ENCODE results near the gene NES. TPM values are rescaled to one million over a fixed set of nuclear protein-coding genes. Genes with fewer than 3 reads are reported as not detected.

The NES gene
- total and polyA plus RNA-seq, 2 of the 8 experiments (the other 6 are each of a cell fraction or from before 2014, with no cell fraction given) = 13.3 to 135 TPM

DNA sequence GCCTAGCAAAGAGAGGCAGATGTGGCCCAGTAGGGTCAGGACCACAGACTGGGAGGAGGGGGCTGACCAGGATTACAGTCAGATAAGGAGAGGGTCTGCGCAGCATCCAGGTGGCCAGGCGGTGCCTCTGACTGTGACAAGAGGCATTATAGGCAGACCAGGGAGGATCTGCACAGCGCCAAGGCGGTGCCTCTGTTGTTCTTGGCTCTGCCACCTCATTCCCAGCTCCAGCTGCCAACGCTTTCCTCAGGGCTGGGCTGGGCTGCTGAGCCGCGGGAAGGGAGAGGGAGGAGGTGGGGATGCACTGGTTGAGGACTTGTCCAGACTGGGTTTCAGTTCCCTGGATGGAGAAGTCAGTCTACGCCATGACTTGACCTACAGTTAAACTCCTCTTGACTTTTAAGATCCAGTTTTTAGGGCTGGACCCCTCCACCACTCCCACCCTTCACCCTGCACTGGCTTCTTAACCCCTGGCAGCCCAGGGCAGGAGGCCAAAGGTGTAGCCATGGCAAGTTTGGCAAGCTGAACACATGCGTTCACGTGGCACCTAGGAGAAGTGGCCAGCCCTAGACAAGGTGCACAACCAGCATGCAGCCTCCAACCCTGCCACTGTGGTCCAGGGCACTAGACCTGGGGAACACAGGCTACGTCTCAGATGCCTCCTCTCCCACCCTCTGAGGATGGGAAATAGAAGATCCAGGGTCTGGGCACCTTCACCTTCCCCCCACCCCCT is 32.7 kb upstream of the NES start (continued):
- no peak for TF ChIP-seq EZH2 (IDR thresholded peaks at IDR 0.05; ENCODE audit: low read depth, low read length, severe bottlenecking)
- no peak for TF ChIP-seq FOSL1 (IDR thresholded peaks at IDR 0.05; ENCODE audit: insufficient read depth, low read depth, low read length)
